SJSA1 (cell line): ENCODE measurements around the gene KCNQ2. TPM values are rescaled to one million over a fixed set of nuclear protein-coding genes. Genes with fewer than 3 reads are reported as not detected.

Experiments
- DNase-seq, 2 experiments: peaks; one replicate each; pipeline ENCODE4 v3.0.0-alpha.2; 2015 to 2020; ENCODE audit warnings: low spot score in 2 of 2, low read depth in 1 of 2
- H3K27ac ChIP-seq: fragments of 250-450 bp; sonication (Bioruptor Pico); 2 replicates; pipeline ENCODE4 v1.5.1; 2020; ENCODE audit warnings: mild to moderate bottlenecking, moderate library complexity
- H3K27me3 ChIP-seq: fragments of 250-450 bp; sonication (Bioruptor Pico); replicated peaks from 2 replicates; pipeline ENCODE4 v1.5.1; 2020; ENCODE audit warnings: mild to moderate bottlenecking, moderate library complexity
- H3K36me3 ChIP-seq: fragments of 250-450 bp; sonication (Bioruptor Pico); 2 replicates; pipeline ENCODE4 v1.5.1; 2020; ENCODE audit warnings: mild to moderate bottlenecking
- H3K4me1 ChIP-seq: fragments of 250-450 bp; sonication (Bioruptor Pico); replicated peaks from 2 replicates; pipeline ENCODE4 v1.6.1; 2021; ENCODE audit warnings: mild to moderate bottlenecking
- H3K4me3 ChIP-seq: fragments of 250-450 bp; sonication (Bioruptor Pico); 2 replicates; pipeline ENCODE4 v1.5.1; 2020; ENCODE audit warnings: mild to moderate bottlenecking
- H3K9me3 ChIP-seq: fragments of 250-450 bp; sonication (Bioruptor Pico); replicated peaks from 2 replicates; pipeline ENCODE4 v1.5.1; 2020; ENCODE audit warnings: mild to moderate bottlenecking
- total RNA-seq: library from RNA; depleted of rRNA; stranded (reverse); fragments of >200 nt; shearing (Covaris generic); gene quantifications from 2 replicates; pipeline ENCODE4 v1.2.3, GENCODE V29; 2014

KCNQ2 gene
- total RNA-seq, 1 experiment from 2014 or later = not detected

GRCh38 chr20:63466250-63466825, 6.1 kb downstream of the KCNQ2 start:
- Histone ChIP-seq H3K4me3 (no peak overlapping the region), H3K27me3 (peaks cover 91% of the 10 kb centered on the region), H3K4me1 (no peaks in the 10 kb centered on the region)

GRCh38 chr20:63465380-63466249, 6.8 kb downstream of the KCNQ2 start:
- H3K27me3 ChIP-seq = peaks cover 91% of the 10 kb centered on the region
- no peaks in the 10 kb centered on the region for H3K9me3 ChIP-seq
- H3K36me3 ChIP-seq = no peaks in the 10 kb centered on the region
- no peak for DNase-seq
- no peak overlapping the region for H3K27ac ChIP-seq
- no peaks in the 10 kb centered on the region for H3K4me1 ChIP-seq
- H3K4me3 ChIP-seq = no peak overlapping the region

More at GRCh38 chr20:63466250-63466825, 6.1 kb downstream of the KCNQ2 start:
- Histone ChIP-seq H3K36me3 (no peaks in the 10 kb centered on the region), H3K9me3 (no peaks in the 10 kb centered on the region), H3K27ac (no peak overlapping the region)
- DNase-seq = no peak

GRCh38 chr20:63464289-63464635, 8.2 kb downstream of the KCNQ2 start:
- Histone ChIP-seq H3K4me1 (no peaks in the 10 kb centered on the region), H3K27me3 (peaks cover 87% of the 10 kb centered on the region), H3K27ac (no peak overlapping the region)

GRCh38 chr20:63463400-63464288, 8.8 kb downstream of the KCNQ2 start:
- H3K9me3 ChIP-seq = no peaks in the 10 kb centered on the region
- no peak overlapping the region for H3K27ac ChIP-seq
- H3K27me3 ChIP-seq = peaks cover 85% of the 10 kb centered on the region
- no peaks in the 10 kb centered on the region for H3K4me1 ChIP-seq
- no peak for DNase-seq
- no peak overlapping the region for H3K4me3 ChIP-seq
- no peaks in the 10 kb centered on the region for H3K36me3 ChIP-seq

More at GRCh38 chr20:63464289-63464635, 8.2 kb downstream of the KCNQ2 start:
- no peak for DNase-seq
- Histone ChIP-seq H3K4me3 (no peak overlapping the region), H3K36me3 (no peaks in the 10 kb centered on the region), H3K9me3 (no peaks in the 10 kb centered on the region)

GRCh38 chr20:63462244-63462643, 10.2 kb downstream of the KCNQ2 start:
- Histone ChIP-seq H3K27me3 (peaks cover 83% of the 10 kb centered on the region), H3K4me1 (no peaks in the 10 kb centered on the region)

GRCh38 chr20:63461104-63461763, 11.2 kb downstream of the KCNQ2 start:
- Histone ChIP-seq H3K27me3 (peaks cover 83% of the 10 kb centered on the region), H3K4me3 (no peak overlapping the region), H3K27ac (no peak overlapping the region), H3K36me3 (no peaks in the 10 kb centered on the region), H3K9me3 (no peaks in the 10 kb centered on the region), H3K4me1 (no peaks in the 10 kb centered on the region)
- no peak for DNase-seq

More at GRCh38 chr20:63462244-63462643, 10.2 kb downstream of the KCNQ2 start:
- H3K27ac ChIP-seq = no peak overlapping the region
- no peak for DNase-seq
- no peaks in the 10 kb centered on the region for H3K36me3 ChIP-seq
- no peak overlapping the region for H3K4me3 ChIP-seq
- H3K9me3 ChIP-seq = no peaks in the 10 kb centered on the region

GRCh38 chr20:63459070-63459380, 13.4 kb downstream of the KCNQ2 start:
- H3K9me3 ChIP-seq = no peaks in the 10 kb centered on the region
- peaks cover 77% of the 10 kb centered on the region for H3K27me3 ChIP-seq
- H3K4me1 ChIP-seq = peaks cover 3% of the 10 kb centered on the region
- no peak for DNase-seq
- H3K27ac ChIP-seq = no peak overlapping the region
- H3K4me3 ChIP-seq = no peak overlapping the region
- H3K36me3 ChIP-seq = no peaks in the 10 kb centered on the region

- DNase-seq = no peak
- Histone ChIP-seq H3K4me3 (no peak overlapping the region), H3K9me3 (no peaks in the 10 kb centered on the region), H3K4me1 (peaks cover 3% of the 10 kb centered on the region), H3K27me3 (peaks cover 77% of the 10 kb centered on the region), H3K36me3 (no peaks in the 10 kb centered on the region), H3K27ac (no peak overlapping the region)
Observed at GRCh38 chr20:63458170-63459069, 14.0 kb downstream of the KCNQ2 start.

- no peak overlapping the region for H3K4me3 ChIP-seq
- DNase-seq = no peak
- H3K27ac ChIP-seq = no peak overlapping the region
- peaks cover 3% of the 10 kb centered on the region for H3K4me1 ChIP-seq
- H3K27me3 ChIP-seq = peaks cover 76% of the 10 kb centered on the region
- no peaks in the 10 kb centered on the region for H3K36me3 ChIP-seq
- H3K9me3 ChIP-seq = no peaks in the 10 kb centered on the region
Observed at GRCh38 chr20:63457737-63458136, 14.7 kb downstream of the KCNQ2 start.

- Histone ChIP-seq H3K4me1 (peaks cover 3% of the 10 kb centered on the region), H3K9me3 (no peaks in the 10 kb centered on the region), H3K36me3 (no peaks in the 10 kb centered on the region), H3K4me3 (no peak overlapping the region), H3K27me3 (peaks cover 82% of the 10 kb centered on the region), H3K27ac (no peak overlapping the region)
- no peak for DNase-seq
Observed at GRCh38 chr20:63456429-63457284, 15.8 kb downstream of the KCNQ2 start.

GRCh38 chr20:63455568-63455859, 16.9 kb downstream of the KCNQ2 start:
- H3K4me3 ChIP-seq = no peak overlapping the region
- no peak overlapping the region for H3K27ac ChIP-seq
- no peaks in the 10 kb centered on the region for H3K36me3 ChIP-seq
- peaks cover 3% of the 10 kb centered on the region for H3K4me1 ChIP-seq
- H3K9me3 ChIP-seq = no peaks in the 10 kb centered on the region
- H3K27me3 ChIP-seq = peaks cover 73% of the 10 kb centered on the region
- DNase-seq = no peak
